SK-N-SH (cell line): ENCODE data around the gene DEFB127. TPM values are rescaled to one million over a fixed set of nuclear protein-coding genes. Genes with fewer than 3 reads are reported as not detected.

ENCODE experiments used
- CTCF ChIA-PET: fragments of 300-600, 350-600 bp; formaldehyde crosslinking; extraction: SDS; loops from one replicate; lab custom pipeline; 2021; lab: Yijun Ruan, JAX
- POLR2A ChIA-PET: fragments of 350-600 bp; sonication (Branson Sonifier 250); formaldehyde crosslinking; extraction: SDS; loops from one replicate; lab custom pipeline; 2020; ENCODE audit warnings: antibody characterized with exemption, inconsistent platforms; lab: Yijun Ruan, JAX
- DNase-seq: peaks from one replicate; pipeline ENCODE4 v3.0.0; 2012
- H2AFZ ChIP-seq: fragments of 200-600 bp; sonication (generic); 2 replicates; pipeline ENCODE4 v1.8.1; 2016; ENCODE audit warnings: antibody characterized with exemption, mild to moderate bottlenecking, low read depth
- H3F3A ChIP-seq: fragments of 200-600 bp; sonication (generic); replicated peaks from 2 replicates; pipeline ENCODE3; 2016; ENCODE audit warnings: antibody characterized with exemption, mild to moderate bottlenecking; ENCODE audit not compliant: insufficient read depth
- H3K27ac ChIP-seq, 2 experiments: fragments of 200-500 bp in 1 of 2; fragments of 200-600 bp in 1 of 2; sonication (Bioruptor generic) in 1 of 2; sonication (generic), shearing (Covaris generic) in 1 of 2; 2 replicates each; pipeline versions ENCODE4 v1.5.1 to v1.6.1; 2014 to 2016; ENCODE audit warnings: low read depth in 2 of 2, inconsistent platforms in 1 of 2, low read length in 1 of 2, mild to moderate bottlenecking in 1 of 2, mixed read lengths in 1 of 2
- H3K27me3 ChIP-seq: fragments of 200-600 bp; sonication (generic), shearing (Covaris generic); 2 replicates; pipeline ENCODE4 v1.6.1; 2016; ENCODE audit warnings: mixed run types; ENCODE audit not compliant: insufficient read depth
- H3K36me3 ChIP-seq, 2 experiments: fragments of 200-500 bp in 1 of 2; fragments of 200-600 bp in 1 of 2; sonication (Bioruptor generic) in 1 of 2; sonication (generic) in 1 of 2; replicated peaks in 1 of 2; 2 replicates each; pipeline versions ENCODE3 to v1.5.1; 2014 to 2016; ENCODE audit warnings: low read length in 1 of 2, mild to moderate bottlenecking in 1 of 2; ENCODE audit not compliant: insufficient read depth in 2 of 2, control insufficient read depth in 1 of 2
- H3K4me1 ChIP-seq, 2 experiments: fragments of 200-500 bp in 1 of 2; fragments of 200-600 bp in 1 of 2; sonication (Bioruptor generic) in 1 of 2; sonication (generic), shearing (Covaris generic) in 1 of 2; 2 replicates each; pipeline versions ENCODE4 v1.5.1 to v1.6.1; 2014 to 2016; ENCODE audit warnings: low read depth in 1 of 2, low read length in 1 of 2, mixed run types in 1 of 2; ENCODE audit not compliant: insufficient read depth in 2 of 2, control insufficient read depth in 1 of 2
- H3K4me2 ChIP-seq: fragments of 200-600 bp; sonication (generic), shearing (Covaris generic); 2 replicates; pipeline ENCODE4 v1.6.1; 2017; ENCODE audit warnings: mixed run types
- H3K4me3 ChIP-seq, 2 experiments: fragments of 200-500 bp in 1 of 2; fragments of 200-600 bp in 1 of 2; sonication (Bioruptor generic) in 1 of 2; sonication (generic), shearing (Covaris generic) in 1 of 2; 2 replicates each; pipeline versions ENCODE4 v1.5.1 to v1.8.1; 2014 to 2016; ENCODE audit warnings: low read depth in 2 of 2, inconsistent platforms in 1 of 2, low read length in 1 of 2, mild to moderate bottlenecking in 1 of 2, mixed read lengths in 1 of 2, moderate library complexity in 1 of 2
- H3K79me2 ChIP-seq: fragments of 200-600 bp; sonication (generic); 2 replicates; pipeline ENCODE4 v1.8.1; 2017; ENCODE audit warnings: mild to moderate bottlenecking; ENCODE audit not compliant: insufficient read depth
- H3K9ac ChIP-seq: fragments of 200-600 bp; sonication (generic); 2 replicates; pipeline ENCODE4 v1.6.1; 2017; ENCODE audit warnings: mixed run types
- H3K9me2 ChIP-seq: fragments of 200-600 bp; sonication (generic); 2 replicates; pipeline ENCODE4 v1.6.1; 2017; ENCODE audit warnings: mixed run types
- H3K9me3 ChIP-seq: fragments of 200-600 bp; sonication (generic); 2 replicates; pipeline ENCODE4 v1.6.1; 2017; ENCODE audit warnings: mixed run types, mild to moderate bottlenecking, moderate library complexity
- H4K20me1 ChIP-seq: fragments of 200-600 bp; sonication (generic); 2 replicates; pipeline ENCODE4 v1.6.1; 2017; ENCODE audit warnings: mild to moderate bottlenecking, mixed run types; ENCODE audit not compliant: insufficient read depth
- ELF1 ChIP-seq: IDR thresholded peaks from 2 replicates; pipeline ENCODE4 v1.4.0; 2012
- EP300 ChIP-seq, 2 experiments: IDR thresholded peaks; 2 replicates each; pipeline versions ENCODE4 v1.4.0 to v1.6.1; 2012; ENCODE audit warnings: borderline replicate concordance in 1 of 2, low read depth in 1 of 2, low read length in 1 of 2
- EZH2phosphoT487 ChIP-seq: fragments of 200-600 bp; sonication (generic); IDR thresholded peaks from 2 replicates; pipeline ENCODE4 v1.6.1; 2017; ENCODE audit warnings: low read depth, mixed run types, mild to moderate bottlenecking, antibody characterized with exemption, moderate library complexity, borderline replicate concordance
- FOSL2 ChIP-seq: IDR thresholded peaks from 2 replicates; pipeline ENCODE4 v1.4.0; 2012; ENCODE audit warnings: low read depth, mild to moderate bottlenecking, moderate library complexity, borderline replicate concordance
- FOXM1 ChIP-seq: IDR thresholded peaks from 2 replicates; pipeline ENCODE4 v1.4.0; 2012; ENCODE audit warnings: low read depth, mild to moderate bottlenecking
- GABPA ChIP-seq: IDR thresholded peaks from 2 replicates; pipeline ENCODE4 v1.4.0; 2012; ENCODE audit warnings: low read depth, mild to moderate bottlenecking
- IRF3 ChIP-seq: fragments of 150-350 bp; IDR thresholded peaks from 2 replicates; pipeline ENCODE4 v1.6.1; 2016; ENCODE audit warnings: mild to moderate bottlenecking, low read depth, low read length
- JUND ChIP-seq: IDR thresholded peaks from 2 replicates; pipeline ENCODE4 v1.4.0; 2012
- MXI1 ChIP-seq: IDR thresholded peaks from 2 replicates; pipeline ENCODE4 v1.6.1; 2012; ENCODE audit warnings: mild to moderate bottlenecking, low read depth, low read length, improper control_type of control experiment
- NFIC ChIP-seq: IDR thresholded peaks from 2 replicates; pipeline ENCODE4 v1.4.0; 2012; ENCODE audit warnings: borderline replicate concordance
- NRF1 ChIP-seq: IDR thresholded peaks from 2 replicates; pipeline ENCODE4 v1.6.1; 2012; ENCODE audit warnings: low read depth, mild to moderate bottlenecking, low read length
- RCOR1 ChIP-seq: fragments of 150-350 bp; IDR thresholded peaks from 2 replicates; pipeline ENCODE4 v1.6.1; 2017; ENCODE audit warnings: antibody characterized with exemption, low read length
- RFX5 ChIP-seq: IDR thresholded peaks from 2 replicates; pipeline ENCODE4 v1.6.1; 2012; ENCODE audit warnings: mild to moderate bottlenecking, improper control_type of control experiment, low read length
- SIN3A ChIP-seq: IDR thresholded peaks from 2 replicates; pipeline ENCODE4 v1.6.1; 2012; ENCODE audit warnings: low read depth, mild to moderate bottlenecking, low read length, moderate library complexity, borderline replicate concordance
- TAF1 ChIP-seq: IDR thresholded peaks from 2 replicates; pipeline ENCODE4 v1.6.1; 2012; ENCODE audit warnings: low read depth, mild to moderate bottlenecking, low read length, moderate library complexity, borderline replicate concordance
- TEAD4 ChIP-seq: IDR thresholded peaks from 2 replicates; pipeline ENCODE4 v1.4.0; 2012; ENCODE audit warnings: mild to moderate bottlenecking, borderline replicate concordance; ENCODE audit not compliant: insufficient read depth
- WGBS: methylation state at CpG from one replicate; pipeline ENCODE4 v1.1.6; 2017; ENCODE audit warnings: low lambda C conversion rate; 5-methylcytosine and 5-hydroxymethylcytosine counted together
- polyA plus RNA-seq, 3 experiments: library from polyadenylated mRNA; depleted of rRNA; stranded (reverse); fragments of >200 nt; gene quantifications; 2 replicates each; pipeline ENCODE4 v1.2.3, GENCODE V29; 2012
- TF ChIP-seq, protein P1 (sequence below): IDR thresholded peaks from 2 replicates; pipeline ENCODE4 v1.6.1; 2012; ENCODE audit warnings: mild to moderate bottlenecking, low read depth, low read length, moderate library complexity
- TF ChIP-seq, protein P2 (sequence below): fragments of 150-350 bp; IDR thresholded peaks from 2 replicates; pipeline ENCODE4 v1.6.1; 2017; ENCODE audit warnings: antibody characterized with exemption, low read length, low read depth, borderline replicate concordance
- TF ChIP-seq, protein P3 (sequence below): IDR thresholded peaks from 2 replicates; pipeline ENCODE4 v1.4.0; 2012; ENCODE audit warnings: low read depth

Gene DEFB127
- polyA plus RNA-seq, 1 of the 3 experiments (the other 2 are of a cell fraction): not detected

- TF ChIP-seq, protein P1, sequence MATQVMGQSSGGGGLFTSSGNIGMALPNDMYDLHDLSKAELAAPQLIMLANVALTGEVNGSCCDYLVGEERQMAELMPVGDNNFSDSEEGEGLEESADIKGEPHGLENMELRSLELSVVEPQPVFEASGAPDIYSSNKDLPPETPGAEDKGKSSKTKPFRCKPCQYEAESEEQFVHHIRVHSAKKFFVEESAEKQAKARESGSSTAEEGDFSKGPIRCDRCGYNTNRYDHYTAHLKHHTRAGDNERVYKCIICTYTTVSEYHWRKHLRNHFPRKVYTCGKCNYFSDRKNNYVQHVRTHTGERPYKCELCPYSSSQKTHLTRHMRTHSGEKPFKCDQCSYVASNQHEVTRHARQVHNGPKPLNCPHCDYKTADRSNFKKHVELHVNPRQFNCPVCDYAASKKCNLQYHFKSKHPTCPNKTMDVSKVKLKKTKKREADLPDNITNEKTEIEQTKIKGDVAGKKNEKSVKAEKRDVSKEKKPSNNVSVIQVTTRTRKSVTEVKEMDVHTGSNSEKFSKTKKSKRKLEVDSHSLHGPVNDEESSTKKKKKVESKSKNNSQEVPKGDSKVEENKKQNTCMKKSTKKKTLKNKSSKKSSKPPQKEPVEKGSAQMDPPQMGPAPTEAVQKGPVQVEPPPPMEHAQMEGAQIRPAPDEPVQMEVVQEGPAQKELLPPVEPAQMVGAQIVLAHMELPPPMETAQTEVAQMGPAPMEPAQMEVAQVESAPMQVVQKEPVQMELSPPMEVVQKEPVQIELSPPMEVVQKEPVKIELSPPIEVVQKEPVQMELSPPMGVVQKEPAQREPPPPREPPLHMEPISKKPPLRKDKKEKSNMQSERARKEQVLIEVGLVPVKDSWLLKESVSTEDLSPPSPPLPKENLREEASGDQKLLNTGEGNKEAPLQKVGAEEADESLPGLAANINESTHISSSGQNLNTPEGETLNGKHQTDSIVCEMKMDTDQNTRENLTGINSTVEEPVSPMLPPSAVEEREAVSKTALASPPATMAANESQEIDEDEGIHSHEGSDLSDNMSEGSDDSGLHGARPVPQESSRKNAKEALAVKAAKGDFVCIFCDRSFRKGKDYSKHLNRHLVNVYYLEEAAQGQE: no peak
- TF ChIP-seq JUND (no peak), EP300 (IDR thresholded peaks at IDR 0.05; ENCODE audit: borderline replicate concordance in 1 of 2, low read depth in 1 of 2, low read length in 1 of 2) (no peak), GABPA (no peak), TAF1 (no peak), MXI1 (no peak), ELF1 (no peak), RCOR1 (no peak)
- TF ChIP-seq, protein P2, sequence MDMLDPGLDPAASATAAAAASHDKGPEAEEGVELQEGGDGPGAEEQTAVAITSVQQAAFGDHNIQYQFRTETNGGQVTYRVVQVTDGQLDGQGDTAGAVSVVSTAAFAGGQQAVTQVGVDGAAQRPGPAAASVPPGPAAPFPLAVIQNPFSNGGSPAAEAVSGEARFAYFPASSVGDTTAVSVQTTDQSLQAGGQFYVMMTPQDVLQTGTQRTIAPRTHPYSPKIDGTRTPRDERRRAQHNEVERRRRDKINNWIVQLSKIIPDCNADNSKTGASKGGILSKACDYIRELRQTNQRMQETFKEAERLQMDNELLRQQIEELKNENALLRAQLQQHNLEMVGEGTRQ: no peak
These were observed 15.0 kb upstream of the DEFB127 start, which contains the start of gene DEFB126 (continued) for GRCh38 chr20:142290-142689.

GRCh38 chr20:145877-146276, 11.4 kb upstream of the DEFB127 start:
- no peaks in the 10 kb centered on the region for H3K9me2 ChIP-seq
- H3K27ac ChIP-seq: no peak overlapping the region
- H4K20me1 ChIP-seq: no peaks in the 10 kb centered on the region
- ChIA-PET CTCF (no interaction called here), POLR2A (no interaction called here)
- 13% methylated on average over 2 of the region's 2 CpGs for WGBS
- no peaks in the 10 kb centered on the region for H3F3A ChIP-seq
- H3K4me1 ChIP-seq: no peaks in the 10 kb centered on the region
- H3K4me3 ChIP-seq: no peak overlapping the region
- no peak for DNase-seq
- H3K27me3 ChIP-seq: peaks cover 15% of the 10 kb centered on the region; the same call in 1 of the 2 replicates
- H3K9me3 ChIP-seq: no peaks in the 10 kb centered on the region
- H3K79me2 ChIP-seq: no peaks in the 10 kb centered on the region
- TF ChIP-seq SIN3A (no peak), EZH2phosphoT487 (no peak), IRF3 (no peak), FOXM1 (no peak), NRF1 (no peak), RFX5 (no peak), EP300 (IDR thresholded peaks at IDR 0.05; ENCODE audit: borderline replicate concordance in 1 of 2, low read depth in 1 of 2, low read length in 1 of 2) (no peak), RCOR1 (no peak), ELF1 (no peak), MXI1 (no peak), TEAD4 (no peak), NFIC (no peak), FOSL2 (no peak)
- TF ChIP-seq, protein P3, sequence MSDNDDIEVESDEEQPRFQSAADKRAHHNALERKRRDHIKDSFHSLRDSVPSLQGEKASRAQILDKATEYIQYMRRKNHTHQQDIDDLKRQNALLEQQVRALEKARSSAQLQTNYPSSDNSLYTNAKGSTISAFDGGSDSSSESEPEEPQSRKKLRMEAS: no peak
- no peaks in the 10 kb centered on the region for H3K36me3 ChIP-seq
- no peak overlapping the region for H2AFZ ChIP-seq
- no peak overlapping the region for H3K4me2 ChIP-seq
- H3K9ac ChIP-seq: no peak overlapping the region
